Activated CD4-positive, alpha-beta T cell treated with anti-CD3 and anti-CD28 coated beads, Interleukin-2, amount 50 U/mL, for 24 hours (primary cell): Measurements from ENCODE around the gene CAPN5.
A peak's percentile ranks its signal among the peaks of the same experiment; 100 is the strongest.
"Not testable (repeated sequence)": the region's sequence is repeated elsewhere in the genome, so short reads cannot be mapped to it uniquely, and the experiment has no call there.

Experiments
- DNase-seq, 2 donors: peaks; one replicate each; pipeline ENCODE4 v3.0.0-alpha.2; 2020; ENCODE audit warnings: low read depth in 1 of 2, low spot score in 1 of 2

Gene CAPN5

GRCh38 chr11:77042111-77042726, 24.6 kb upstream of the CAPN5 start:
- DNase-seq: no peak

DNA sequence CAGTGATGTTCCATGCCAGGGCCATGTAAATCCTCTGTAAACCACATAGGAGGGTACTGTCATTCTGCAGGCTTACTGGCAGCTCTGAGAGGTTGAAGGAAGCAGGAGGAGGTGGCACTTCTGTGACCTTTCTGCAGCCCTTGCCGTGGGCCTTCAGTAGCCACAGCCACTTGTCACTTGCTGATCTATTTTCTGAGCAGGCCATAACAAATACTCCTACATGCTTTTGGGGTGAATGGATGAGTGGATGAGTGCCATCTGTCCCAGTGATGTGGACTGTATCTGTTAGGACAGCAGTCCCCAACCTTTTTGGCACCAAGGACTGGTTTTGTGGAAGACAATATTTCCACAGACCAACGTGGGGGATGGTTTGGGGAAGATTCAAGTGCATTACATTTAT, 22.4 kb upstream of the CAPN5 start:
- DNase-seq: no peak

DNA sequence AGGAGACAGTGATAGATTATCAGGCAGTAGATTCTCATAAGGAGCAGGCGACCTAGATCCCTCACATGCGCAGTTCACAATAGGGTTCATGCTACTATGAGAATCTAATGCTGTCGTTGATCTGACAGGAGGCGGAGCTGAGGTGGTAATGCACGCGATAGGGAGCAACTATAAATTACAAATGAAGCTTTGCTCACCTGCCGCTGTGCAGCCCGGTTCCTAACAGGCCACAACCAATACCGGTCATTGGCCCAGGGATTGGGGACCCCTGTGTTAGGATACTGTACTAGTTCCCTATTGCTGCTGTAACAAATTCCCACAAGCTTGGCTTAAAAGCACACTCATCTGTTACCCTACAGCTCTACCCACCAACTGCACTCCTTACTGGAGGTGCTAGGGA, 21.9 kb upstream of the CAPN5 start:
- DNase-seq: no peak

DNA sequence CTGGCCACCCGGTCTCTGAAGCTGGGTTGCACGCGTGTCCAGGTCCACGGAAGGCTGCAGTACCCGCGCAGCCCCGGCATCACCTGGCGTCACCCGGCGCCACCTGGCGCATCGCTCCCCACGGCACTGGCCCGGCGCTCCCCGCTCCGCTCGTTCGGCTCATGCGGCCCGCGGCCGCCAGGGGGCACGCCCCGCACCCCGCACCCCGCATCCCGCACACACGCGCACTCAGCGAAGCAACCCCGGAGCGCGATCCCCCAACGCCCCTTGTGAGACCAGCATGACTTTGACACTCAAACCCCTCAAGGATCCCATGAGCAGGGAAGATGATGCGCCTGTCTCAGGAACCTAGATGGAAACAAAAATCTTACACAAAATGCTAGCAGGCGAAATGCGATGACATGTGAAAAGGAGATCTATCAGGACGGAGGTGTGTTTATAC, 20.7 kb upstream of the CAPN5 start:
- peak in 1 of 2 donors; percentile 38 for DNase-seq

GRCh38 chr11:77047007-77047927, 19.5 kb upstream of the CAPN5 start:
- peak in 1 of 2 donors; percentile 86 for DNase-seq

GRCh38 chr11:77047928-77048446, 18.8 kb upstream of the CAPN5 start:
- DNase-seq: not testable (repeated sequence)

DNA sequence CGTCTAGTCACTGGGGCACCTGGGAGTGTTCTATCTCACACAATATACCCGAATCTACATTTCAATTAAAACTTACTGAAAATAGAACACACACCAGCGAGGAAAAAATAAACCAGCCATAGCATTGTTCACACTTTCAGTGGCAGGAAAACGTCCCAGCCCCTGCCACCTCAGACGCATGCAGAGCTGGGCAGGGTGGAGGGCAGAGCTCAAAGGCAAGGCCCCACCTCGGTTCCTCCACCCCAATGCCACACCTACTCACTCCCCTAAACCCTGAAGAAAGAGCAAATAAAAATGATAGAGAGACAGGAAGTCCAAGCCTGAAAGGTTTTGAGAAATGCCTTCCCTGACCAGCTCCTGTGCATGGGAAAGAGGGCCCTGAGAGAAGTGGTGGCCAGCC, 17.7 kb upstream of the CAPN5 start:
- DNase-seq: no peak

- no peak for DNase-seq
Observed at GRCh38 chr11:77051511-77051910, 15.3 kb upstream of the CAPN5 start.

- DNase-seq: no peak
Observed at GRCh38 chr11:77052518-77052917, 14.3 kb upstream of the CAPN5 start.

DNA sequence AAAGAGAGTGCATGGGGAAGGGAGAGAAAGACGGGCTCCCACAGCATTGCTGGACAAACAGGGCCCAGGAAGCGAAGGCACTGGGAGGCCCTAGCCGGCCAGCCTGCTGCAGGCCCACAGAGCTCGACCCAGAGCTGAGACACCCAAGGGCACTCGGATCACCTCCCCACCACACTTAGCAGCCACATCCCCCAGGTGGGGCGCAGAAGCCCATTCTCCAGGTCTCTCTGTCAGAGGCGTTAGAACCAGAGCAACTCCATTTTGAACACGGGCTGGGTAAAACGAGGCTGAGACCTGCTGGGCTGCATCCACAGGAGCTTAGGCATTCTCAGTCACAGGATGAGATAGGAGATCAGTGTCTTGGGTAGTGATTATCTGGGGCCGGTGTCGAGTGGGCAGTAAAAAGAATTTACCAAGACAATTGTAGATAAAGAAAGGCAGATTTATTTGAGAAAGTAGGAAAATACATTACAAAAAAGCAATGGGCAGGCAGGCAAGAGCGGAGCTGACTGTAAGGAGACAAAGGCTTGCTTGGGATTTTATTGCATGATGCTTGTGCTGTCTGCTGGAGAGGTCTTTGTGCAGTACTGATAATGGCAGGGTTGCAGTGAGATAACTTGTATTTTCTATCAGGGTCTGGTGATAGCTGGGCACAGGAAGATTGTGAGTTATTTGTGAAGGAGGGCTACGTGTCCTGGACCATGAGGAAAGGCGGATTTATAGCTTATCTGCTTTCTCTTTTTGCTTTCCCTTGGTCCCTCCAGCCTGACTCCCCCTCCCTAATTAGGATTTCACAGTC, 13.4 kb upstream of the CAPN5 start:
- no peak for DNase-seq

DNA sequence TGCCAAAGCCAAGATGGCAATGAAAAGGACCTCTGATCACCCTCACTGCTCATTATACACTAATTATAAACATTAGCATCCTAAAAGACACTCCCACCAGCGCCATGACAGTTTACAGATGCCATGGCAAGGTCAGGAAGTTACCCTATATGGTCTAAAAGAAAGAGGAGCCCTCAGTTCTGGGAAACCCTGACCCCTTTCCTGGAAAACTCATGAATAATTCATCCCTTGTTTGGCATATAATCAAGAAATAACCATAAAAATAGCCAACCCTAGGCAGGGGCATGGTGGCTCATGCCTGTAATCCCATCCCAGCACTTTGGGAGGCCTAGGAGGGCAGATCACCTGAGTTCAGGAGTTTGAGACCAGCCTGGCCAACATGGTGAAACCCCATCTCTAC, 12.7 kb upstream of the CAPN5 start:
- DNase-seq: no peak

DNA sequence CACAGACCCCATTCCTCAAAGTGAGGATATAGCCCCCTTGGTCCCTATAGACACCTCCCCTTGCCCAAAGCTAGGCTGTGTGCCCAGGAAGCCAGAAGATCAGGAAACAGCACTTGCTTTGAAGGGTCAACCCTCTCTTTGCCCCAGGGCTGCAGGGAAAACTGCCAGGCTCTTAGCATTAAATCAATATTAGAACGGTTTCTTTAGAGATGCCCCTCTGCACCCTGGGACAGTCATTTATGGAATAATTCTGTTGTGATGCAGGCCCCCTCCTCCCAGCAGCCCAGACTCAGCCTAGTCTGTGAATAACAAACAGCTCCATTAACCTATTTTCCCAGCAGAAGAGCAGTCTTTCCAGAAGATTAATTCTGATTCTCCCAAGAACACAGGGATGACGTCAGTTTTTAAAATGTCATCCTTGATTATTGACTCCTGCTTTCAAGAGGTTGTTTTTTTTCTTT, 11.6 kb upstream of the CAPN5 start:
- no peak for DNase-seq

GRCh38 chr11:77055913-77056312, 10.9 kb upstream of the CAPN5 start:
- DNase-seq: no peak

GRCh38 chr11:77056814-77057402, 9.9 kb upstream of the CAPN5 start:
- no peak for DNase-seq

DNA sequence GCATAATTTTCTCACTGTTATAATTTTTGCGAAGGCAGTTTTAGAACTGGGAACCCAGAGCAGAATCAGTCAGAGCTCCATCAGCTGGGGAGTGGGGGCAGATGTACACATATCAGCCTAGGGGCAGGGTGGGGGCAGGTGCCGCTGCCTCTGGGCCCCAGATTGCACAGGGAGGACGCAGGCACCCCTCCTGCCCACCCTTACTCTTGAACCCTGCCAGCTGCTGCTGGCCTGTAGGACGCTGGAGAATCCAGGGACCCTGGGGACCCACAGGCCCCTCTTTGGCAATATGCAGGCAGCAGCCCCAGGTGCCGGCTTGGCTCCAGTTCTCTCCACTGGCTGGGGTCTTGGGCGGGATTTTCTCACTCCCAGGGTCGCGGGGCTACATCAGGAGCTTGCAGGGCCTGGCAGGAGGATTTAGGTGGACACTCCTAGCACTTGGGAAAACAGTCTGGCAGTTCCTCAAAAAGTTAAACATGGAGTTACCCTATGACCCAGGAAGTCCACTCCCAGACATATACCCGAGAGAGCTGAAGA, 8.8 kb upstream of the CAPN5 start:
- no peak for DNase-seq

GRCh38 chr11:77058900-77059299, 7.9 kb upstream of the CAPN5 start:
- DNase-seq: no peak

GRCh38 chr11:77059806-77060205, 7.0 kb upstream of the CAPN5 start:
- DNase-seq: no peak

DNA sequence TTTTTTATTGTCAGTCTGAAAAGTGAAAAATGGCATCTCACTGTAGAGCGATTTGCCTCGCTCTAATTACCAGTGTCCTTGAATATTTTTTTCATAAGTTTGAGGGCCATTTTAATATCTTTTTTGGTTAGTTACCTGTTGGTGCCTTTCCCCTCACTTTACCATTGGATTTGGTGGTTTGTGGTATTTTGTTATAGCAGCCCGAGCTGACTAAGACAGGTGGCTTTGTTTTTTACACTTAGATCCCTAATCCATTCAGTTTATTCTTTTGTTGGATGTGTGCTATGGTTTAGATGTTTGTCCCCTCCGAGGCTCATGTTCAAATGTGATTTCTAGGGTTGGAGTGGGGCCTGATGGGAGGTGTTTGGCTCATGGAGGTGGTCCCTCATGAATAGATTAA, 6.5 kb upstream of the CAPN5 start:
- no peak for DNase-seq

GRCh38 chr11:77061258-77061657, 5.5 kb upstream of the CAPN5 start:
- DNase-seq: not testable (repeated sequence)

- no peak for DNase-seq
Observed at GRCh38 chr11:77062924-77063323, 3.8 kb upstream of the CAPN5 start.

DNA sequence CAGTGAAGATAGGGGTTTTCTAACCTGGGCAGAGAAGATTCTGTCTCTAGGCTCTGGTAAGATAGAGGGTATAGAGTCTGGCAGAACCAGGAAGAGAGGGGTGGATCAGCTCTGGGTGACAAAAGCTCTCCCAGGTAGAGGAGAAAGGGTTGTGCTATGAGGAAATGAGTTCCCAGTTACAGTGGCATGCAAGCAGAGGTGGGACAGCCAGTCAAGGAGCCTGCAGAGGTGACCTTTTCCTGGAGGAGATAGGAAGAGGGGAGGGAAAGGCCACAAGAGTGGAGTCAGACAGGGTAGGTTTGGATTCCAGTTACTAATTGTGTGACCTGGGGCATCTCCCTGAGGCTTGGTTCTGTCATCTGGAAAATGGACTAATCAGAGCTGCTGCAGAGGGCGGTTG, 3.4 kb upstream of the CAPN5 start:
- no peak for DNase-seq
